SW 1271 (cell line): Measurements from ENCODE around the gene POLR2J2.
"Not testable (repeated sequence)": the region's sequence is repeated elsewhere in the genome, so short reads cannot be mapped to it uniquely, and the experiment has no call there.

Experiments
- DNase-seq, 2 experiments: peaks; one replicate each; lab custom pipeline; 2025; lab: John Stamatoyannopoulos, UW

POLR2J2 gene

DNA sequence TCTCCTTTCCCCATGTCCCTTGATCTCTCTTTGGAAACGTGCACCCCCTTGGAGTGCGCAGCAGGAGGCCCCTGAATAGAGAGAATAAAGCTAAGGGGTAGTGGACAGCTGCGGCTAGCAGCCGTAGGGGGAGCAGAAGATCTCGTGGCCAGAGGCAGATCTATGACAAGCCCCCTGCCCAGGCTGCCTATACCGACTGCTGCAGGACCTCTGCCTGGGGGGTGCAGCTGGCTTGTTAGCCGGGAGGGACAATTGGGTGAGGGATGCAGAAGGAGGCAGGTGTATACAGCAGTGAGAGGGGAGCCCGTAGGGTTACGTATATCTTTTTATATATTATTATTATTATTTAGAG is 469 bp upstream of the POLR2J2 start:
- not testable (repeated sequence) for DNase-seq

DNA sequence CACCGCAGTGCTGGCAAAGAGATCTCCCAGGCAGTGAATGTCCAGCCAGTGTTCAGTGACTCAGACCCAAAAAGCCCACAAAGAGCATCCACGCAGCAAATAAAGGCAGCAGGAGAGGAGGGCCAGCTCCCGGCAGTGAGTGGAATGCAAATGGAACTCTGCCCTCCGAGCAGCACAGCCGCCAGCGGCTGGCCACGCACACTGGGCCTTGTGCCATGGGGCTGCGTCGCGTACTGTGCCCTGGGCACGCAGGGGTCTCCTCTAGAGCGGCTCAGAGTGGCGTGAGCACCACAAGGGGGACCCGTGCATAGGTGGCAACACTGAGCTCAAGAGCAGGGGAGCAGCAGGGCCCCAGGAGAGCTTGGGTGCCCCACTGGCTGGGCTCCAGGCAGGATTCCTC is 3.9 kb downstream of the POLR2J2 start:
- DNase-seq: not testable (repeated sequence)

DNA sequence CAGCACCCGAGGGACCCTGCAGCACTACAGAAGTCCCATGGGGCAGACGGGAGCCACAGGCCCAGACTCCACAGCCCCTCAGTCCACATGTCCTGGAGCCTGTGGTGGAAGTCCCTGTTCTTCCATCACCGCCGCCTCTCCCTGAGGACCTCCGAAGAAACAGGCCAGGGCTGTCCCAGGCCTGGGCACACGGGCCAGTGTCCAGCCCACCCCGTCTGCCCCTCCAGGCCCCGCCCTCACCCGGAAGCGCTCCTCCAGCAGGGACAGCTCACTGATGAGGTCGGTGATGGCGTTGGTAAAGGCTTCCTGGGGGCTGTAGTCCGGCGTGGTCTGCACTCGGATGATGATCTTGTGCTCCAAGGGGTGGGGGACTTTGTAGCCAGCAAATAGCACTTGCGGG is 4.6 kb downstream of the POLR2J2 start:
- DNase-seq: not testable (repeated sequence)

- DNase-seq: not testable (repeated sequence)
Measured at GRCh38 chr7:102664765-102665164, 6.7 kb downstream of the POLR2J2 start.

DNA sequence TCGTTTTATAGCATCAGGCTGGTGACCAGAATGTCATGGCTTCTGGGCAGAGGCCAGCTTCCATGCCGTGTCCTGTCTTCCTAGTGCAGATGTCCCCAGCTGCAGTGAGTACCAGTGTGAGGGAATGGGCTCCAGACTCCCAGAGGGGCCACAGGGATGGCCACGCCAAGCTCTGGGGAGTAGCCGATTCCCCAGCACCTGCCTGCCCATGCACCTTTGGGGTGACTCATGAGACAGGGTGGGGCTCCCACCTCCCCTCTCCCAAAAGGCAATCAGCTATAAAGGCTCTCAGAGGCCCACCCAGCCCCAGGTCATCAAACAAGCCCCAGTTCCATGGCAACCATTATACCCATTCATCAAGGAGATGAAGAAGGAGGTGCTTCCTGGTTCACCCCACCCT is 21.5 kb downstream of the POLR2J2 start, which contains the start of gene SPDYE2B:
SPDYE2B (plus strand) TSS at position 396 of the 400 bp plus-strand sequence. CDS start 2,030 bp downstream, outside the sequence.
- not testable (repeated sequence) for DNase-seq

DNA sequence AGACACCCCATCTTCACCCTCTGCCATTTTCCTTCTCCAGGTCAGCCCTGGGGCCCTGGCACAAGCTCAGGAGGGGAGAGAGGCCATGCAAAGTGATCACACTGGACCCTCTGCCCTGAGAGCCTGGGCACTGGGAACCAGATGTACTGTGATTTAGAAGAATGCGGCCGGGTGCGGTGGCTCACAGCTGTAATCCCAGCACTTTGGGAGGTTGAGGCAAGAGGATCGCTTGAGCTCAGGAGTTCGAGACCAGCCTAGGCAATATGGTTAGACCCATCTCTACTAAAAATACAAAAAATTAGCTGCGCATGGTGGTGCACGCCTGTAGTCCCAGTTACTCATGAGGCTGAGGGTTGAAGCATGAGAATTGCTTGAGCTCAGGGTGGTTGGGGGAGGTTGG is 23.6 kb downstream of the POLR2J2 start:
- DNase-seq: not testable (repeated sequence)

DNA sequence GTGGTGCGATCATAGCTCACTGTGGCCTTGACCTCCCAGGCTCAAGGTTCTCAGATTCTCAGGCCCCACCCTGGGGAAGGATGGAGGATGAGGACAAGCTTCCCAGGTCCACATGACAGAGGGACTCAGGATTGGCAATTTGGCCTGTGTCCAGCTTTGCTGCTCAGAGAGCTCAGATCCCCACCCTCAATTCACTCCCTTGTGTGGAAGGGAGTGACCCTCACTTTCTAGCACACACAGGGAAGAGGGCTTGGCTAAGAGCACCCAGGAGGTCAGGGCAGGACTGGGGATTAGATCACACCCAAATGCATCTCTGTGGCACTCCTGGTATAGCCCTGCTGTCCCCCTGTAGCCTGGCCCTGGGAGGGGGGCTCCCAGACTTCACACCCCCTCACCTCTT is 28.1 kb downstream of the POLR2J2 start:
- not testable (repeated sequence) for DNase-seq

GRCh38 chr7:102642691-102643090 is 28.8 kb downstream of the POLR2J2 start, which contains the start of gene UPK3BL1:
UPK3BL1 (minus strand) TSS chr7:102642791; CDS start chr7:102642741, 50 bp downstream.
- DNase-seq: not testable (repeated sequence)

DNA sequence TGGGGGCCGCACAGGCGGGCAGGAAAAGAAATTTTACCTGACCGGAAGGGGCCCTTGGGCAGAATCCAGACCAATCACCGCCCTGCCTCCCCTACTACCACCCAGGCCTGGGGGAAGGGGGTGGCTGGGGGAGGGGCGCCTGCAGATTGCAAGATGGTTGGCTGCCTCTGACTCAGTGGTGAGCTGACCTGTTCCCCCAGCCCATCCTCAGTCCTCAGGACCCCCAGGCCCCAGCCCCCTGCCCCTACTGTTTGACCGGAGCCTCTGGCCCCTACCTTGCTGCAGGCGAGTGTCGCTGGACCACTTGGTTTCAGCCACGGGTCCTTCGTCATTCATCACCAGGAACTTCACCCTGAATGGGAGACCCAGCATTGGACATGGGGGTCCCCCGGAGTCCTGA is 32.6 kb downstream of the POLR2J2 start:
- DNase-seq: not testable (repeated sequence)

- DNase-seq: not testable (repeated sequence)
Measured at GRCh38 chr7:102636956-102637355, 34.5 kb downstream of the POLR2J2 start.

DNA sequence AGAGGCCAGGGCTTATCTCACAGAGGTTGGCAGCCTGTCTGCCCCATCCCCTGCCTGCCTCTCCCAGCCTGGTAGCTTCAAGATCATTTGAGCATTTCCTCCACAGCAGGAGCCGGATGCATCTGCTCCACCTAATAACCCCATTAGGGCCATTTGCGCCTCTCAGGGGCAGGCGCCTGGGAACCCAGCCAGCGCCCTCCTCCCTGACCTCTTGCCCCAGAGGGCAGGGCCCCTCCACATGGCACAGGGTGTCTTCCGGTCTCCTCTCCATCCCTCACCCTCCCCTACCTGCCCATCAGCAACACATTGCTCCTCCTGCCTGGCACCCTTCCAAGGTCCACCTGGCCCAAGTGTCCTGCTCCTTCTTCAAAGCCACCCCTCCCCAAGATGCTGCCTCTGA is 36.1 kb downstream of the POLR2J2 start:
- not testable (repeated sequence) for DNase-seq

- DNase-seq: not testable (repeated sequence)
Measured at GRCh38 chr7:102634299-102634698, 37.2 kb downstream of the POLR2J2 start.

- DNase-seq: not testable (repeated sequence)
Measured at GRCh38 chr7:102630622-102631021, 40.8 kb downstream of the POLR2J2 start.

GRCh38 chr7:102627271-102627904 is 44.1 kb downstream of the POLR2J2 start:
- not testable (repeated sequence) for DNase-seq

GRCh38 chr7:102618122-102618521 is 53.3 kb downstream of the POLR2J2 start:
- DNase-seq: not testable (repeated sequence)

DNA sequence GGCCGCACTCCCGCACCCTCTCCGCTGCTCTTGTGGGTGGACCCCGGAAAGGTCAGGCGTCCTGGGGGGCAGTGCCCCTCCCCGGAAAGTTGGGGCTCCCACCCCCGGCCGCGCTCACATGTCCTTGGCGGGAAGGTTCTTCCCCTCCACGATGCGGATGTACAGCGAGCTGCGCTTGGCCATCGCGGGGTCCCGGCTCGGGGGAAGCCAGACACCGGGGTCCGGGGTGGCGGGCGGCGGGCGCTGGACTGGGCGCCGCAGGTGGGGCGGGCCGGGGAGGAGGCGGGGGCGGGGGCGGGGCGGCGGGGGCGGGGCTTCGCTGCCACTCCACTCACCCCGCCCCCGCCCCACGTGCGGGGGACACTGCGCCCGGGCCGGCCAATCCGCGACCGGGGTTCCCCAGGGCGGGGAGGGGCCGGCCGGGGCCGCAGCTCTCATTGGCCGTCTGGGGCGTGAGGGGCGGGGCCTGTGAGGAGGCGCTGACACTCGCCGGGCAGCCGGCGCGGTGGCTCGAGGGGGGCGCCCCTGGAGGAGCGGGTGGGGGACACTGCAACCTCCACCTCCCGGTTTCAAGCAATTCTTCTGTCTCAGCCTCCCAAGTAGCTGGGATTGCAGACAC is 54.8 kb downstream of the POLR2J2 start, which contains the start of gene RASA4:
RASA4 (minus strand) TSS at position 250 of the 619 bp plus-strand sequence; CDS start at position 183, 67 bp downstream.
- DNase-seq: not testable (repeated sequence)
